ENCODE data around the gene HRH1. TPM values are rescaled to one million over a fixed set of nuclear protein-coding genes. Genes with fewer than 3 reads are reported as not detected.

HRH1 gene
- total and polyA plus RNA-seq, 2 experiments from 2014 or later: not detected

- Histone ChIP-seq H3K4me1 (ENCODE audit: insufficient read depth) (no peaks in the 10 kb centered on the region), H3K79me2 (replicated peaks; ENCODE audit: insufficient read depth) (no peaks in the 10 kb centered on the region), H3K27ac (ENCODE audit: low read depth) (no peak overlapping the region), H3K4me2 (no peak overlapping the region), H2AFZ (0 out of 2 replicates have a peak overlapping the region, but pooled peaks have one; percentile 47), H3K4me3 (no peak overlapping the region), H3K27me3 (ENCODE audit: insufficient read depth) (no peaks in the 10 kb centered on the region), H4K20me1 (replicated peaks; ENCODE audit: insufficient read depth) (no peaks in the 10 kb centered on the region), H3K9me2 (ENCODE audit: insufficient read depth) (no peaks in the 10 kb centered on the region), H3F3A (replicated peaks; ENCODE audit: low read depth) (no peaks in the 10 kb centered on the region), H3K36me3 (ENCODE audit: insufficient read depth) (no peaks in the 10 kb centered on the region)
- H3K9me3 Mint-ChIP-seq: no peaks in the 10 kb centered on the region
- no peak for TF ChIP-seq EZH2 (IDR thresholded peaks at IDR 0.05; ENCODE audit: low read depth, unreplicated experiment)
- H3K36me3 Mint-ChIP-seq (ENCODE audit: low read depth): no peaks in the 10 kb centered on the region
- H3K27ac Mint-ChIP-seq: no peak overlapping the region
- no peaks in the 10 kb centered on the region for H3K4me1 Mint-ChIP-seq
- no peak overlapping the region for H3K4me3 Mint-ChIP-seq
- DNase-seq (ENCODE audit: low spot score) (peak; percentile 55), ATAC-seq (peak; percentile 84)
- H3K27me3 Mint-ChIP-seq (ENCODE audit: insufficient read depth, low read depth, poor library complexity): peaks cover 4% of the 10 kb centered on the region
Measured at GRCh38 chr3:11136830-11137626, 17.3 kb upstream of the HRH1 start.

GRCh38 chr3:11137627-11137959 lies 16.7 kb upstream of the HRH1 start:
- H3K4me1 Mint-ChIP-seq: no peaks in the 10 kb centered on the region
- Histone ChIP-seq H3K4me2 (no peak overlapping the region), H3K4me1 (ENCODE audit: insufficient read depth) (no peaks in the 10 kb centered on the region), H3K79me2 (replicated peaks; ENCODE audit: insufficient read depth) (no peaks in the 10 kb centered on the region), H3K27me3 (ENCODE audit: insufficient read depth) (no peaks in the 10 kb centered on the region), H3K27ac (ENCODE audit: low read depth) (no peak overlapping the region), H3K4me3 (no peak overlapping the region), H3K9me2 (ENCODE audit: insufficient read depth) (no peaks in the 10 kb centered on the region), H4K20me1 (replicated peaks; ENCODE audit: insufficient read depth) (no peaks in the 10 kb centered on the region), H2AFZ (no peak overlapping the region), H3K36me3 (ENCODE audit: insufficient read depth) (no peaks in the 10 kb centered on the region), H3F3A (replicated peaks; ENCODE audit: low read depth) (no peaks in the 10 kb centered on the region)
- H3K27ac Mint-ChIP-seq: no peak overlapping the region
- DNase-seq (ENCODE audit: low spot score) (no peak), ATAC-seq (no peak)
- TF ChIP-seq ZNF462 (CRISPR knock-in tag; IDR thresholded peaks at IDR 0.05) (no peak), POLR2AphosphoS5 (IDR thresholded peaks at IDR 0.05; ENCODE audit: low read depth) (no peak), ZNF114 (CRISPR knock-in tag; IDR thresholded peaks at IDR 0.05) (no peak), STAT1 (IDR thresholded peaks at IDR 0.05; ENCODE audit: unreplicated experiment) (no peak), NANOG (IDR thresholded peaks at IDR 0.05; ENCODE audit: borderline replicate concordance) (no peak), EZH2 (IDR thresholded peaks at IDR 0.05; ENCODE audit: low read depth, unreplicated experiment) (no peak)
- no peak overlapping the region for H3K4me3 Mint-ChIP-seq
- H3K27me3 Mint-ChIP-seq (ENCODE audit: insufficient read depth, low read depth, poor library complexity): peaks cover 4% of the 10 kb centered on the region
- H3K36me3 Mint-ChIP-seq (ENCODE audit: low read depth): no peaks in the 10 kb centered on the region
- no peaks in the 10 kb centered on the region for H3K9me3 Mint-ChIP-seq
